K562 (cell line): ENCODE results near the gene PRRC2A. TPM values are rescaled to one million over a fixed set of nuclear protein-coding genes. Genes with fewer than 3 reads are reported as not detected.
A peak's percentile ranks its signal among the peaks of the same experiment; 100 is the strongest.

Source experiments
- ATAC-seq: fragments of 200-7000 bp; cut with Tn5 transposase; 3 replicates; pipeline ENCODE4 v1.9.1; 2020; ENCODE audit warnings: moderate library complexity
- BruUV-seq: library from RNA; stranded (reverse); fragments of 400-500 nt; replicated peaks from 2 replicates; lab custom pipeline; 2021; lab: Mats Ljungman, UMichigan
- CTCF ChIA-PET: fragments of 300-600 bp; formaldehyde crosslinking; extraction: SDS; loops from one replicate; lab custom pipeline; 2021; ENCODE audit warnings: low intra/inter-chr PET ratio; lab: Yijun Ruan, JAX
- POLR2A ChIA-PET: fragments of 300-600, 350-650 bp; sonication (Branson Sonifier 250); formaldehyde crosslinking; extraction: SDS; loops from one replicate; lab custom pipeline; 2021; ENCODE audit warnings: antibody characterized with exemption, inconsistent platforms; lab: Yijun Ruan, JAX
- DNase-seq, 4 experiments: peaks; one replicate each; pipeline versions ENCODE4 v3.0.0 to v3.0.0-alpha.2; 2011 to 2018; ENCODE audit warnings: low spot score in 3 of 4, mixed read lengths in 3 of 4; ENCODE audit errors: extremely low read depth in 1 of 4
- FAIRE-seq: peaks from 2 replicates; lab custom pipeline; 2011; peaks lifted over from hg19 to GRCh38; lab: Jason Lieb, UNC
- H2AFZ ChIP-seq: 2 replicates; pipeline ENCODE4 v1.6.0; 2011; ENCODE audit warnings: low read depth, low read length, control low read depth, inconsistent platforms
- H3K27ac ChIP-seq: fragments of 200-600 bp; 3 replicates; pipeline ENCODE4 v1.8.0; 2011; ENCODE audit warnings: low read depth, mild to moderate bottlenecking, control low read depth, inconsistent platforms, low read length, moderate library complexity, mixed read lengths; ENCODE audit errors: extremely low read depth
- H3K27me3 ChIP-seq, 2 experiments: fragments of 300-600 bp in 1 of 2; 2 replicates in 1 of 2; 3 replicates in 1 of 2; pipeline versions ENCODE4 v1.6.0 to v1.8.0; 2011; ENCODE audit warnings: inconsistent platforms in 2 of 2, low read length in 2 of 2, mild to moderate bottlenecking in 1 of 2, mixed read lengths in 1 of 2, moderate library complexity in 1 of 2; ENCODE audit not compliant: control insufficient read depth in 2 of 2, insufficient read depth in 2 of 2
- H3K36me3 ChIP-seq: fragments of 300-600 bp; 3 replicates; pipeline ENCODE4 v1.8.0; 2011; ENCODE audit warnings: mild to moderate bottlenecking, low read length, inconsistent platforms; ENCODE audit not compliant: control insufficient read depth, insufficient read depth
- H3K4me1 ChIP-seq, 2 experiments: fragments of 200-600 bp in 1 of 2; replicated peaks in 1 of 2; 2 replicates in 1 of 2; 3 replicates in 1 of 2; pipeline versions ENCODE4 v1.5.1 to v1.8.0; 2011; ENCODE audit warnings: inconsistent platforms in 2 of 2, low read length in 2 of 2, mild to moderate bottlenecking in 1 of 2, mixed read lengths in 1 of 2, moderate library complexity in 1 of 2; ENCODE audit not compliant: control insufficient read depth in 2 of 2, insufficient read depth in 2 of 2
- H3K4me2 ChIP-seq: 2 replicates; pipeline ENCODE4 v1.6.1; 2011; ENCODE audit warnings: low read length, control low read depth, inconsistent platforms, mixed read lengths; ENCODE audit not compliant: insufficient read depth
- H3K4me3 ChIP-seq: fragments of 200-600 bp; sonication (generic), shearing (Covaris generic); 2 replicates; pipeline ENCODE4 v1.5.1; 2016; ENCODE audit warnings: control low read depth, inconsistent platforms
- H3K79me2 ChIP-seq: fragments of 200-600 bp; 3 replicates; pipeline ENCODE4 v1.8.0; 2011; ENCODE audit warnings: low read length, inconsistent platforms; ENCODE audit not compliant: control insufficient read depth, insufficient read depth
- H3K9ac ChIP-seq, 2 experiments: 2 replicates each; pipeline versions ENCODE4 v1.6.0 to v1.6.1; 2011; ENCODE audit warnings: low read depth in 2 of 2, low read length in 2 of 2, control low read depth in 1 of 2, inconsistent platforms in 1 of 2, mild to moderate bottlenecking in 1 of 2, mixed read lengths in 1 of 2; ENCODE audit not compliant: insufficient read depth in 1 of 2
- H3K9me1 ChIP-seq: one replicate; pipeline ENCODE4 v1.6.0; 2011; ENCODE audit warnings: inconsistent platforms, mild to moderate bottlenecking, low read length, moderate library complexity; ENCODE audit not compliant: control insufficient read depth, insufficient read depth
- H3K9me3 ChIP-seq: replicated peaks from 2 replicates; pipeline ENCODE4 v1.5.1; 2011; ENCODE audit warnings: low read depth, low read length, inconsistent platforms; ENCODE audit not compliant: control insufficient read depth, insufficient read depth
- H4K20me1 ChIP-seq: replicated peaks from 2 replicates; pipeline ENCODE4 v1.6.1; 2011; ENCODE audit warnings: low read length, inconsistent platforms, mixed read lengths; ENCODE audit not compliant: control insufficient read depth, insufficient read depth
- C11orf30 ChIP-seq: fragments of 450-650 bp; IDR thresholded peaks from 2 replicates; pipeline ENCODE4 v1.6.1; 2016; ENCODE audit warnings: low read depth, mild to moderate bottlenecking
- E2F3 ChIP-seq: fragments of 250-450 bp; sonication (Bioruptor Pico); IDR thresholded peaks from 2 replicates; pipeline ENCODE4 v1.4.0; 2020; ENCODE audit warnings: mild to moderate bottlenecking
- ETV5 ChIP-seq: sonication (generic); formaldehyde crosslinking; IDR thresholded peaks from 2 replicates; pipeline ENCODE4 v1.4.0; 2020; ENCODE audit warnings: low read depth, mild to moderate bottlenecking, missing genetic modification reagents
- GATAD2A ChIP-seq: fragments of 450-650 bp; IDR thresholded peaks from 2 replicates; pipeline ENCODE4 v1.6.1; 2017
- NFYB ChIP-seq: IDR thresholded peaks from 2 replicates; pipeline ENCODE4 v1.6.1; 2011; ENCODE audit warnings: mild to moderate bottlenecking, moderate library complexity; ENCODE audit not compliant: insufficient read length; ENCODE audit errors: extremely low read depth
- POLR2G ChIP-seq: fragments of 200-400 bp; formaldehyde crosslinking; IDR thresholded peaks from 2 replicates; pipeline ENCODE4 v1.6.1; 2017; ENCODE audit warnings: low read depth, mild to moderate bottlenecking, antibody characterized with exemption, low read length, moderate library complexity
- RBFOX2 ChIP-seq: fragments of 200-400 bp; formaldehyde crosslinking; IDR thresholded peaks from 2 replicates; pipeline ENCODE4 v1.6.1; 2017; ENCODE audit warnings: low read depth, mild to moderate bottlenecking, low read length, moderate library complexity
- RBM22 ChIP-seq: fragments of 200-400 bp; formaldehyde crosslinking; IDR thresholded peaks from 2 replicates; pipeline ENCODE4 v1.6.1; 2018; ENCODE audit warnings: low read length, low read depth; ENCODE audit not compliant: poor library complexity, severe bottlenecking
- SETDB1 ChIP-seq: IDR thresholded peaks from one replicate; pipeline ENCODE4 v1.6.1; 2012; ENCODE audit warnings: low read length, control low read depth, inconsistent platforms
- SMAD3 ChIP-seq: fragments of 450-650 bp; formaldehyde crosslinking; conservative IDR thresholded peaks from 2 replicates; pipeline ENCODE4 v1.4.0; 2020; ENCODE audit warnings: mild to moderate bottlenecking
- SRSF9 ChIP-seq: fragments of 200-400 bp; formaldehyde crosslinking; IDR thresholded peaks from 2 replicates; pipeline ENCODE4 v1.6.1; 2017; ENCODE audit warnings: low read depth, low read length, borderline replicate concordance
- XRCC4 ChIP-seq: IDR thresholded peaks from one replicate; pipeline ENCODE4 v1.6.1; 2011; ENCODE audit not compliant: insufficient read depth, insufficient read length; ENCODE audit errors: extremely low read depth
- ZKSCAN3 ChIP-seq: fragments of 250-450 bp; sonication (Bioruptor Pico); IDR thresholded peaks from 2 replicates; pipeline ENCODE4 v1.4.0; 2020
- ZNF644 ChIP-seq: fragments of 200-800 bp; sonication (Bioruptor generic); IDR thresholded peaks from 2 replicates; pipeline ENCODE4 v1.6.1; 2016; ENCODE audit warnings: low read depth, missing genetic modification characterization, missing compliant biosample characterization
- ZNF780A ChIP-seq: fragments of 250-450 bp; sonication (Bioruptor Pico); IDR thresholded peaks from 2 replicates; pipeline ENCODE4 v1.5.0; 2021; ENCODE audit warnings: mild to moderate bottlenecking
- WGBS: fragments of 100-300 bp; shearing (Covaris generic); methylation state at CpG from one replicate; pipeline ENCODE4 v1.1.6; 2016; ENCODE audit warnings: low coverage, mixed read lengths; ENCODE audit not compliant: insufficient coverage; ENCODE audit errors: missing lambda C conversion rate; 5-methylcytosine and 5-hydroxymethylcytosine counted together
- in situ Hi-C: fragments of 300-500 bp; cut with MboI; formaldehyde crosslinking; loops from 4 replicates; pipeline ENCODE4 v1.15.0; 2018; ENCODE audit warnings: inconsistent platforms, mixed read lengths
- intact Hi-C: fragments of 100-400 bp; cut with micrococcal nuclease; formaldehyde crosslinking; loops from 2 replicates; pipeline ENCODE4 v1.14.2; 2022
- polyA plus RNA-seq, 8 experiments: library from polyadenylated mRNA; depleted of rRNA in 4 of 8; stranded (reverse) in 5 of 8; unstranded in 3 of 8; fragments of >200 nt; fragmentation: Nextera tagmentation in 2 of 8; fragmentation: Illumina TruSeq in 1 of 8; extraction: Ambion mirVana in 2 of 8; extraction: Trizol in 1 of 8; gene quantifications; 2 replicates each; pipeline versions ENCODE4 v1.2.1 to v1.2.3, GENCODE V29; 2011 to 2014; ENCODE audit warnings: inconsistent platforms in 1 of 8, missing spikeins in 1 of 8
- total RNA-seq, 7 experiments: library from RNA; depleted of rRNA in 6 of 7; stranded (reverse); fragments of >200 nt in 6 of 7; fragmentation: Illumina TruSeq in 2 of 7; extraction: Trizol in 2 of 7; gene quantifications; 2 replicates each; pipeline versions ENCODE4 v1.2.1 to v1.2.3, GENCODE V29; 2011 to 2021; ENCODE audit warnings: low replicate concordance in 1 of 7
- TF ChIP-seq, protein P1 (sequence below): sonication (generic); formaldehyde crosslinking; IDR thresholded peaks from 2 replicates; pipeline ENCODE4 v1.8.1; 2022; ENCODE audit warnings: missing genetic modification reagents

The PRRC2A gene
- total and polyA plus RNA-seq, 9 of the 15 experiments (the other 6 are each of a cell fraction or from before 2014, with no cell fraction given): 1.0 to 332 (median 63.0) TPM

DNA sequence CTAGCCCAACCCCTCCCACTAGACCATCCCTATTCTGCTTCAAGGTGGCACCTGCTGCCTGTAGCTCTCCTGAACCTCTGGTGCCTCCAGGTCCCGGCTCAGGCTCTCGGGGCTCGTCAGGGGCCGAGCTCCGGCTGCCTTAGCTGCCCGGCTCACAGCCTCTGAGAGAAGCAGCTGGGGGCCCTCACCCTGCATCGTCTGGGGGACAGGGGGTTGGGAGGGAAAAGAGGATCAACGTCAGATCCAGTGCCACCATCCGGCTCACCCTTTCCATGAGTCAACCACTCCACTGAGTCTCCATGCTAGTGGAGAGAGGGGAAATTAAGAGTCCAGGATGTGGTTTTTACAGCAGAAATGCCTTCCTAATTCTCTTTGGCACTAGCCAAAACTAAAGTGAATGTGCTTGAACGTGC, 18.9 kb downstream of the PRRC2A start:
- ChIA-PET CTCF (no interaction called here), POLR2A (interaction anchor here (0.6 to 14.8 kb wide), 9 partner anchors 5 to 191 kb away, joined by 3 to 274 read pairs (median 9); partner anchors contain the start of genes APOM, BAG6, C6orf47 and GPANK1)
- DNase-seq: no peak
- no peak for ATAC-seq
- no peaks in the 10 kb centered on the region for H3K27me3 ChIP-seq
- no peak for TF ChIP-seq ZKSCAN3 (CRISPR knock-in tag)
- no peak for TF ChIP-seq E2F3 (CRISPR knock-in tag)
- TF ChIP-seq RBM22: peak; percentile 87
- TF ChIP-seq ZNF644 (tag): no peak
- TF ChIP-seq C11orf30: no peak
- TF ChIP-seq XRCC4: no peak
- peak; percentile 81 for TF ChIP-seq POLR2G
- TF ChIP-seq, protein P1, sequence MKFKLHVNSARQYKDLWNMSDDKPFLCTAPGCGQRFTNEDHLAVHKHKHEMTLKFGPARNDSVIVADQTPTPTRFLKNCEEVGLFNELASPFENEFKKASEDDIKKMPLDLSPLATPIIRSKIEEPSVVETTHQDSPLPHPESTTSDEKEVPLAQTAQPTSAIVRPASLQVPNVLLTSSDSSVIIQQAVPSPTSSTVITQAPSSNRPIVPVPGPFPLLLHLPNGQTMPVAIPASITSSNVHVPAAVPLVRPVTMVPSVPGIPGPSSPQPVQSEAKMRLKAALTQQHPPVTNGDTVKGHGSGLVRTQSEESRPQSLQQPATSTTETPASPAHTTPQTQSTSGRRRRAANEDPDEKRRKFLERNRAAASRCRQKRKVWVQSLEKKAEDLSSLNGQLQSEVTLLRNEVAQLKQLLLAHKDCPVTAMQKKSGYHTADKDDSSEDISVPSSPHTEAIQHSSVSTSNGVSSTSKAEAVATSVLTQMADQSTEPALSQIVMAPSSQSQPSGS (CRISPR knock-in tag): no peak
- no peak for TF ChIP-seq SETDB1
- no peak for TF ChIP-seq ZNF780A (CRISPR knock-in tag)
- no peak for TF ChIP-seq SMAD3 (CRISPR knock-in tag)
- no peak for TF ChIP-seq ETV5
- peak; percentile 59 for TF ChIP-seq RBFOX2
- TF ChIP-seq GATAD2A: no peak
- no peak for TF ChIP-seq SRSF9
- TF ChIP-seq NFYB: no peak
- FAIRE-seq: no peak
- H3K4me1 ChIP-seq: peaks cover 3 to 13% of the 10 kb centered on the region in 2 experiments; a peak in 4 of 5 replicates
- H3K4me2 ChIP-seq: no peak overlapping the region
- H3K9ac ChIP-seq: no peak overlapping the region
- in situ Hi-C loops: no loop called here
- no peaks in the 10 kb centered on the region for H3K79me2 ChIP-seq
- BruUV-seq: no TSS peak
- no peak overlapping the region for H2AFZ ChIP-seq
- H3K4me3 ChIP-seq: no peak overlapping the region
- H3K9me3 ChIP-seq: no peaks in the 10 kb centered on the region
- intact Hi-C loops: no loop called here
- H3K27ac ChIP-seq: no peak overlapping the region
- H4K20me1 ChIP-seq: peaks cover 24% of the 10 kb centered on the region
- no peaks in the 10 kb centered on the region for H3K9me1 ChIP-seq
- H3K36me3 ChIP-seq: peaks cover 96% of the 10 kb centered on the region
- WGBS: 92% methylated on average over 10 of the region's 10 CpGs
